K562 treated with DMSO at 1 percent for 12 hours (cell line): ENCODE results near the gene MEOX1. TPM values are rescaled to one million over a fixed set of nuclear protein-coding genes. Genes with fewer than 3 reads are reported as not detected.

Experiments
- total RNA-seq: library from RNA; unstranded; fragments of 300-600 nt; gene quantifications from 2 replicates; pipeline ENCODE4 v1.2.3, GENCODE V29; 2022; ENCODE audit not compliant: insufficient read depth

The MEOX1 gene
- not detected in 2 replicates for total RNA-seq

DNA sequence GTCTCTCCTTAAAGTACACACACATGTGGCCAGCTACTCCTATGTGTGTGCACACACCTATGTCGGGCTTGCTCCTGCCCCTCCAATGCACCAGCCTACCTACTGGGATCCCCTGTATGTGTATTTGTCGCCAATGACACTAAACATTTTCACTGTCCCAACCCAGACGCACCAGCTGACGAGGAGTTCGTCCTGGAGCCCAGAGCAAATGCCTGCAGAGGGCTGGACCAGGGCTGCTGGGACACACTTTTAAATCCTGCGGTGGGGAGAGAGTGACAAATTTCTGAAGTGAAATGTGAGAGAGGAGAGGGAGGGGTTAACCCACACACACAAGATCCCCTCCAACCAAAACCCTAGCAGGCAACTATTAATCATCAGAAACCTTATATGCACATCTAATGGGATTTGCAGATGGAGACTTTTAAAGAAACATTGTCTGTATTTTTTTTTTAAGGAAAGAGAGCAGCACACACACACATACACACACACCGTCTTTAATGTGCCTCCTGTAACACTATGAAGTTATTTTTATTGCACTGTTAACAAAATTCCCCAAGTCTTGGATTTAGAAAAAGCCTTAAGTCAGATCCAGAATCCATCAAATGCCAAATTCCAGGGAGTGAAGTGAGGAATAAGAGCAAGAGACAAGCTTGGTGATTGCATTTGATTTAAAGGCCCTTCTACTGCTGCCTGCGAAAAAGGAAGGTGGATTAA is at the start of gene MEOX1:
Gene MEOX1 (minus strand): TSS at position 224 of the 714 bp plus-strand sequence. CDS start 388 bp downstream, outside the sequence.

Other genes starting within 250 kb of the MEOX1 start
- gene DHX8, start 177.9 kb downstream of the MEOX1 start, total RNA-seq: 18.0 and 26.8 TPM in 2 replicates
- 29.5 and 48.6 TPM in 2 replicates for gene ETV4, start 115.6 kb downstream of the MEOX1 start, total RNA-seq
- gene SOST, start 96.9 kb upstream of the MEOX1 start, total RNA-seq: not detected in 2 replicates
- gene DUSP3, start 117.1 kb upstream of the MEOX1 start, total RNA-seq: 12.8 and 35.0 TPM in 2 replicates
- gene CFAP97D1, start 118.5 kb upstream of the MEOX1 start, total RNA-seq: not detected in 2 replicates
- 0.50 and 13.7 TPM in 2 replicates for gene MPP3, start 171.2 kb upstream of the MEOX1 start, total RNA-seq
- not detected in 2 replicates for gene CD300LG, start 185.3 kb upstream of the MEOX1 start, total RNA-seq
- gene MPP2, start 245.6 kb upstream of the MEOX1 start, total RNA-seq: 0.39 TPM in 1 of 2 replicates, not detected in the other